Measurements from ENCODE around the gene MEGF9. TPM values are rescaled to one million over a fixed set of nuclear protein-coding genes. Genes with fewer than 3 reads are reported as not detected.

The MEGF9 gene
- total RNA-seq, 1 donor from 2014 or later, result 10.0 TPM

- TF ChIP-seq CTCF (IDR thresholded peaks at IDR 0.05; ENCODE audit: insufficient read depth, low read length, poor library complexity, severe bottlenecking), result no peak
- Histone ChIP-seq H3K4me3 (ENCODE audit: low read depth, low read length) (no peak overlapping the region), H3K36me3 (ENCODE audit: control insufficient read depth, insufficient read depth, low read length) (no peaks in the 10 kb centered on the region), H3K27me3 (ENCODE audit: control insufficient read depth, insufficient read depth, low read length) (no peaks in the 10 kb centered on the region)
- DNase-seq (ENCODE audit: low read depth), result no peak
Measured at GRCh38 chr9:120707170-120707569, 7.1 kb downstream of the MEGF9 start.

- no peak for TF ChIP-seq CTCF (IDR thresholded peaks at IDR 0.05; ENCODE audit: insufficient read depth, low read length, poor library complexity, severe bottlenecking)
- H3K27me3 ChIP-seq (ENCODE audit: control insufficient read depth, insufficient read depth, low read length), result no peaks in the 10 kb centered on the region
- H3K36me3 ChIP-seq (ENCODE audit: control insufficient read depth, insufficient read depth, low read length), result no peaks in the 10 kb centered on the region
- H3K4me3 ChIP-seq (ENCODE audit: low read depth, low read length), result no peak overlapping the region
- DNase-seq (ENCODE audit: low read depth), result no peak
Measured at GRCh38 chr9:120705174-120705573, 9.1 kb downstream of the MEGF9 start.

GRCh38 chr9:120702075-120702474 is 12.2 kb downstream of the MEGF9 start:
- TF ChIP-seq CTCF (IDR thresholded peaks at IDR 0.05; ENCODE audit: insufficient read depth, low read length, poor library complexity, severe bottlenecking), result no peak
- no peak for DNase-seq (ENCODE audit: low read depth)
- Histone ChIP-seq H3K27me3 (ENCODE audit: control insufficient read depth, insufficient read depth, low read length) (no peaks in the 10 kb centered on the region), H3K36me3 (ENCODE audit: control insufficient read depth, insufficient read depth, low read length) (no peaks in the 10 kb centered on the region), H3K4me3 (ENCODE audit: low read depth, low read length) (no peak overlapping the region)

DNA sequence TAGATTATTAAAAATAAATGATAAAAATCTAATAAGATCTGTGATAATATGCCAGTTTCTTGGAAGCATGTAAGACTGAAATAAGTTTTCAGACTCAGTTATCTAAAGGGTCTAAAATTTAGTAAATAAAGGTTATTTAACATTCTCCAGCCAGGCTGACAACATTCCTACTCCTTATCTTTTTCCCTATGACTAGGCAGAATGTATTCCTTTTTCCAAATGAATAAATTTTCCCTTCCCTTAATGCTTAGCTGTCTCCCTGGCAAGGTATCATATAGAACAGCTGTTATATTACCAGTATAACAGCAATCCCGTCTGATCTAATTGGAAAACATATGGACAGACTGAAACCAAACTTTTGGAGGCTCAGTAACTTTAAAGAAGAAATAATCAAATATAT is 13.0 kb downstream of the MEGF9 start:
- Histone ChIP-seq H3K36me3 (ENCODE audit: control insufficient read depth, insufficient read depth, low read length) (no peaks in the 10 kb centered on the region), H3K4me3 (ENCODE audit: low read depth, low read length) (no peak overlapping the region), H3K27me3 (ENCODE audit: control insufficient read depth, insufficient read depth, low read length) (no peaks in the 10 kb centered on the region)
- no peak for DNase-seq (ENCODE audit: low read depth)
- no peak for TF ChIP-seq CTCF (IDR thresholded peaks at IDR 0.05; ENCODE audit: insufficient read depth, low read length, poor library complexity, severe bottlenecking)

- no peak for TF ChIP-seq CTCF (IDR thresholded peaks at IDR 0.05; ENCODE audit: insufficient read depth, low read length, poor library complexity, severe bottlenecking)
- DNase-seq (ENCODE audit: low read depth), result no peak
- no peak overlapping the region for H3K4me3 ChIP-seq (ENCODE audit: low read depth, low read length)
- no peaks in the 10 kb centered on the region for H3K27me3 ChIP-seq (ENCODE audit: control insufficient read depth, insufficient read depth, low read length)
- H3K36me3 ChIP-seq (ENCODE audit: control insufficient read depth, insufficient read depth, low read length), result no peaks in the 10 kb centered on the region
Measured at GRCh38 chr9:120698766-120699165, 15.5 kb downstream of the MEGF9 start.

DNA sequence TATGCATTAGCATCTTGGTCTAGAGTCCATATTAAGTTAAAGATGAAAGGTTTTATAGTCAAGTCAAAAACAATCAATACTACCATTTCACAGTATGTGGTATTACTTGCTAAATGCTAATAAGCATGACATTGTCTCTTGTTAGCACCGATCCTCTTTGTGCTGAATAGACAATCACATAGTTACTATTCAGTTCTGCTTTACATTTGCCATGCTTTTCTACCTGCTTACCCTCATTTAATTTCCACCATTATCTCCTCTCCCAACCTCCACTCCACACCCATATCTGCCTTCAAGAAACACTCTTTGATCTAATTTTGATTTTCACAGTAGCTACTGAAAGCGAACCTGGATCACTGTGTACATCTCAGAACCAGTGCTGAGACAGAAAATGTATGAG is 16.8 kb downstream of the MEGF9 start:
- Histone ChIP-seq H3K4me3 (ENCODE audit: low read depth, low read length) (no peak overlapping the region), H3K27me3 (ENCODE audit: control insufficient read depth, insufficient read depth, low read length) (no peaks in the 10 kb centered on the region), H3K36me3 (ENCODE audit: control insufficient read depth, insufficient read depth, low read length) (no peaks in the 10 kb centered on the region)
- TF ChIP-seq CTCF (IDR thresholded peaks at IDR 0.05; ENCODE audit: insufficient read depth, low read length, poor library complexity, severe bottlenecking), result no peak
- no peak for DNase-seq (ENCODE audit: low read depth)
